ENCODE measurements around the gene CCT4.
"Not testable (repeated sequence)": the region's sequence is repeated elsewhere in the genome, so short reads cannot be mapped to it uniquely, and the experiment has no call there.

The CCT4 gene

GRCh38 chr2:61879351-61879750 lies 9.1 kb downstream of the CCT4 start:
- DNase-seq (ENCODE audit: low spot score); FAIRE-seq: not testable (repeated sequence)

- DNase-seq (ENCODE audit: low spot score) (no peak), FAIRE-seq (peak; percentile 67)
Measured at GRCh38 chr2:61878761-61879160, 9.7 kb downstream of the CCT4 start.

GRCh38 chr2:61877571-61878245 lies 10.7 kb downstream of the CCT4 start:
- peak; percentile 72 for FAIRE-seq
- DNase-seq (ENCODE audit: low spot score): peak; percentile 52

- no peak for FAIRE-seq
- no peak for DNase-seq (ENCODE audit: low spot score)
Measured at GRCh38 chr2:61876400-61876799, 12.1 kb downstream of the CCT4 start.

GRCh38 chr2:61866482-61867089 lies 21.9 kb downstream of the CCT4 start:
- not testable (repeated sequence) for FAIRE-seq; DNase-seq (ENCODE audit: low spot score)

GRCh38 chr2:61862085-61862484 lies 26.4 kb downstream of the CCT4 start:
- DNase-seq (ENCODE audit: low spot score): no peak
- FAIRE-seq: no peak

- DNase-seq (ENCODE audit: low spot score) (no peak), FAIRE-seq (no peak)
Measured at GRCh38 chr2:61857224-61857623, 31.2 kb downstream of the CCT4 start.

- no peak for FAIRE-seq
- DNase-seq (ENCODE audit: low spot score): no peak
Measured at GRCh38 chr2:61855318-61855613, 33.2 kb downstream of the CCT4 start.

- DNase-seq (ENCODE audit: low spot score) (peak; percentile 95), FAIRE-seq (peak; percentile 83)
Measured at GRCh38 chr2:61854564-61855317, 33.7 kb downstream of the CCT4 start.

- FAIRE-seq (no peak), DNase-seq (ENCODE audit: low spot score) (peak; percentile 59)
Measured at GRCh38 chr2:61853847-61854563, 34.5 kb downstream of the CCT4 start, which contains the start of gene FAM161A. Gene FAM161A, minus strand, starts transcription at chr2:61854060. Its CDS starts 19 bp downstream, at chr2:61854041.

- DNase-seq (ENCODE audit: low spot score) (no peak), FAIRE-seq (no peak)
Measured at GRCh38 chr2:61853086-61853846, 35.2 kb downstream of the CCT4 start.

- not testable (repeated sequence) for DNase-seq (ENCODE audit: low spot score); FAIRE-seq
Measured at GRCh38 chr2:61851270-61851669, 37.2 kb downstream of the CCT4 start.

- FAIRE-seq (no peak), DNase-seq (ENCODE audit: low spot score) (no peak)
Measured at GRCh38 chr2:61845320-61845719, 43.1 kb downstream of the CCT4 start.

GRCh38 chr2:61841286-61841685 lies 47.2 kb downstream of the CCT4 start:
- DNase-seq (ENCODE audit: low spot score): no peak
- no peak for FAIRE-seq

GRCh38 chr2:61834893-61835292 lies 53.6 kb downstream of the CCT4 start:
- no peak for FAIRE-seq
- no peak for DNase-seq (ENCODE audit: low spot score)

GRCh38 chr2:61833971-61834370 lies 54.5 kb downstream of the CCT4 start:
- DNase-seq (ENCODE audit: low spot score): no peak
- FAIRE-seq: no peak

- FAIRE-seq (no peak), DNase-seq (ENCODE audit: low spot score) (no peak)
Measured at GRCh38 chr2:61832183-61832841, 56.1 kb downstream of the CCT4 start.

GRCh38 chr2:61822255-61822654 lies 66.2 kb downstream of the CCT4 start:
- DNase-seq (ENCODE audit: low spot score) (no peak), FAIRE-seq (no peak)

Data from RCC 7860 (cell line).